ENCODE results near the gene OCSTAMP.

The OCSTAMP gene

GRCh38 chr20:46572790-46573189 lies 22.3 kb upstream of the OCSTAMP start:
- no peak for DNase-seq

- no peak for DNase-seq
Observed at GRCh38 chr20:46572153-46572552, 21.7 kb upstream of the OCSTAMP start.

GRCh38 chr20:46571418-46571817 lies 21.0 kb upstream of the OCSTAMP start:
- DNase-seq, result no peak

GRCh38 chr20:46570956-46571355 lies 20.5 kb upstream of the OCSTAMP start:
- peak; percentile 13 to 48 for DNase-seq

GRCh38 chr20:46569961-46570360 lies 19.5 kb upstream of the OCSTAMP start:
- no peak for DNase-seq

GRCh38 chr20:46568570-46569129 lies 18.2 kb upstream of the OCSTAMP start:
- no peak for DNase-seq

GRCh38 chr20:46566125-46566524 lies 15.7 kb upstream of the OCSTAMP start:
- DNase-seq, result no peak

- DNase-seq, result no peak
Observed at GRCh38 chr20:46564241-46564957, 13.9 kb upstream of the OCSTAMP start.

- DNase-seq, result no peak
Observed at GRCh38 chr20:46563860-46564221, 13.4 kb upstream of the OCSTAMP start.

GRCh38 chr20:46563170-46563859 lies 12.9 kb upstream of the OCSTAMP start:
- DNase-seq, result no peak

GRCh38 chr20:46562373-46563169 lies 12.1 kb upstream of the OCSTAMP start:
- peak; percentile 79 to 81 for DNase-seq

- no peak for DNase-seq
Observed at GRCh38 chr20:46562009-46562372, 11.5 kb upstream of the OCSTAMP start.

GRCh38 chr20:46559685-46560440 lies 9.4 kb upstream of the OCSTAMP start:
- DNase-seq, result no peak

GRCh38 chr20:46559001-46559400 lies 8.5 kb upstream of the OCSTAMP start:
- DNase-seq, result no peak

GRCh38 chr20:46558511-46558959 lies 8.1 kb upstream of the OCSTAMP start:
- DNase-seq, result peak; percentile 74 to 92

GRCh38 chr20:46557231-46557956 lies 6.9 kb upstream of the OCSTAMP start:
- DNase-seq, result peak; percentile 44 to 70

- no peak for DNase-seq
Observed at GRCh38 chr20:46555370-46555956, 5.0 kb upstream of the OCSTAMP start.

GRCh38 chr20:46554828-46555227 lies 4.4 kb upstream of the OCSTAMP start:
- peak in 1 of 2 donors; percentile 50 for DNase-seq

GRCh38 chr20:46553926-46554325 lies 3.5 kb upstream of the OCSTAMP start:
- DNase-seq, result peak; percentile 51 to 72

- peak; percentile 93 to 95 for DNase-seq
Observed at GRCh38 chr20:46552460-46553420, 2.3 kb upstream of the OCSTAMP start.

All from inflammatory macrophage (primary cell).